Ishikawa (cell line): ENCODE results near the gene PNPO.
A peak's percentile ranks its signal among the peaks of the same experiment; 100 is the strongest.

ENCODE experiments used
- CEBPB ChIP-seq: IDR thresholded peaks from 2 replicates; pipeline ENCODE4 v1.6.1; 2012
- CREB1 ChIP-seq: IDR thresholded peaks from 2 replicates; pipeline ENCODE4 v1.6.1; 2012; ENCODE audit warnings: low read depth
- EGR1 ChIP-seq: IDR thresholded peaks from 2 replicates; pipeline ENCODE4 v1.6.1; 2012
- EP300 ChIP-seq: IDR thresholded peaks from 2 replicates; pipeline ENCODE4 v1.6.1; 2012; ENCODE audit warnings: borderline replicate concordance
- FOXM1 ChIP-seq: IDR thresholded peaks from 2 replicates; pipeline ENCODE4 v1.6.1; 2012; ENCODE audit warnings: low read depth, borderline replicate concordance
- MAX ChIP-seq: IDR thresholded peaks from 2 replicates; pipeline ENCODE4 v1.6.1; 2012
- NFIC ChIP-seq: IDR thresholded peaks from 2 replicates; pipeline ENCODE4 v1.6.1; 2012
- RAD21 ChIP-seq: IDR thresholded peaks from 2 replicates; pipeline ENCODE4 v1.6.1; 2012; ENCODE audit warnings: low read depth
- TAF1 ChIP-seq: IDR thresholded peaks from 2 replicates; pipeline ENCODE4 v1.6.1; 2012; ENCODE audit warnings: low read depth, mild to moderate bottlenecking
- TCF12 ChIP-seq: IDR thresholded peaks from 2 replicates; pipeline ENCODE4 v1.6.1; 2012; ENCODE audit warnings: low read depth
- TEAD4 ChIP-seq: IDR thresholded peaks from 2 replicates; pipeline ENCODE4 v1.6.1; 2012
- YY1 ChIP-seq: IDR thresholded peaks from 2 replicates; pipeline ENCODE4 v1.6.1; 2012; ENCODE audit warnings: low read depth
- ZBTB7A ChIP-seq: IDR thresholded peaks from 2 replicates; pipeline ENCODE4 v1.6.1; 2012; ENCODE audit warnings: low read depth
- TF ChIP-seq, protein P1 (sequence below): IDR thresholded peaks from 2 replicates; pipeline ENCODE4 v1.6.1; 2012; ENCODE audit warnings: low read depth, mild to moderate bottlenecking
- TF ChIP-seq, protein P2 (sequence below): IDR thresholded peaks from 2 replicates; pipeline ENCODE4 v1.6.1; 2012

PNPO gene

DNA sequence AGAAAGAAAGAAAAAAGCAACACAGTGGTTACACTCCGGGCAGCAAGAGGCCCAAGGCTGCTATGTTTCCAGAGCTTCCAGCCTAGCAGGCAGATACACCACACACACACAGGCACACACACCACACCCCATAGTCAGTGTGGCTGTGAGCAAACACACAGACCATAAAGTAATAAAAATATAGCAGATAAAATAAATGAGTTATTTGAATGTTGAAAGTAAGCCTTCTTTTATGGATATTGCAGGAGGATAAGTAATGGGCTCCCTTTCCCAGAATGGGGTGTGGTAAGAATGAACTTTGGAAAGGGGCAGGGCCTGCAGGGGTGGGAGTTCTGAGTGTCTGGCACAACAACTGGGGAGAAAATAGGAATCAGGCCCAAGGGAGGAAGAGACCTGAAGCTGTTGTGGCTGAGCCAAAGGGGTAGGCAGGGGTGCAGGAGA, 24.7 kb downstream of the PNPO start:
- no peak for TF ChIP-seq TCF12
- no peak for TF ChIP-seq TAF1
- TF ChIP-seq ZBTB7A: no peak

DNA sequence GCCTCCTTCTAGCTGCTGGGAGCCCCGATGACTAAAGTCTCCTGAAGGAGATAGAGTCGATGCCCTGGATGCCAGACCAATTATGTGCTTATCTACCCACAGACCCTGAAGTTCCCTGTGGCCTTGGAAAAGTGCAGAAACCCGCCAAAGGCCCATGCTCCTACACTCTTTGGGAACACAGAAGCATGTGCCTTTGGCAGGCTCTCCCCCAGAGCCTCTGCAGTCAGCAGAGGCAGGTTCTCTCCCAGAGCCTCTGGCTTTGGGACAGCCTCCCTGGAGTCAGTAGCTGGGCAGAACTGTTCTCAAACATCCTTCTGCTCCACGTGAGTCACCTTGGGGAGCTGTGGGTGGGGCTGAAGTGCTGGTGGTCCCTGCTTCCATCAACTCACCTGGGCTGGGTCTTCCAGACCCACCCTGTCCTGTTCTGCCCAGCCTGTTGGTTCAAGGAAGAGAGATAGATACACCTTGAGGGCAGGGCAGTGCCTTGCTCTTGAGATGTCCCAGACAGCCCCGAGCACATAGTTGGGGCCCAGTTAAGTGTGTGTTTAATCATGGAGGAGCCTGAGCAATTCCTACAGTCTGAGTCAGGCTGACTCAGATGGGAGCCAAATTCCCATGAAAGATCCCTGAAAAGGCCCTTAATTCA, 26.4 kb downstream of the PNPO start:
- TF ChIP-seq MAX: no peak

- TF ChIP-seq, protein P1, sequence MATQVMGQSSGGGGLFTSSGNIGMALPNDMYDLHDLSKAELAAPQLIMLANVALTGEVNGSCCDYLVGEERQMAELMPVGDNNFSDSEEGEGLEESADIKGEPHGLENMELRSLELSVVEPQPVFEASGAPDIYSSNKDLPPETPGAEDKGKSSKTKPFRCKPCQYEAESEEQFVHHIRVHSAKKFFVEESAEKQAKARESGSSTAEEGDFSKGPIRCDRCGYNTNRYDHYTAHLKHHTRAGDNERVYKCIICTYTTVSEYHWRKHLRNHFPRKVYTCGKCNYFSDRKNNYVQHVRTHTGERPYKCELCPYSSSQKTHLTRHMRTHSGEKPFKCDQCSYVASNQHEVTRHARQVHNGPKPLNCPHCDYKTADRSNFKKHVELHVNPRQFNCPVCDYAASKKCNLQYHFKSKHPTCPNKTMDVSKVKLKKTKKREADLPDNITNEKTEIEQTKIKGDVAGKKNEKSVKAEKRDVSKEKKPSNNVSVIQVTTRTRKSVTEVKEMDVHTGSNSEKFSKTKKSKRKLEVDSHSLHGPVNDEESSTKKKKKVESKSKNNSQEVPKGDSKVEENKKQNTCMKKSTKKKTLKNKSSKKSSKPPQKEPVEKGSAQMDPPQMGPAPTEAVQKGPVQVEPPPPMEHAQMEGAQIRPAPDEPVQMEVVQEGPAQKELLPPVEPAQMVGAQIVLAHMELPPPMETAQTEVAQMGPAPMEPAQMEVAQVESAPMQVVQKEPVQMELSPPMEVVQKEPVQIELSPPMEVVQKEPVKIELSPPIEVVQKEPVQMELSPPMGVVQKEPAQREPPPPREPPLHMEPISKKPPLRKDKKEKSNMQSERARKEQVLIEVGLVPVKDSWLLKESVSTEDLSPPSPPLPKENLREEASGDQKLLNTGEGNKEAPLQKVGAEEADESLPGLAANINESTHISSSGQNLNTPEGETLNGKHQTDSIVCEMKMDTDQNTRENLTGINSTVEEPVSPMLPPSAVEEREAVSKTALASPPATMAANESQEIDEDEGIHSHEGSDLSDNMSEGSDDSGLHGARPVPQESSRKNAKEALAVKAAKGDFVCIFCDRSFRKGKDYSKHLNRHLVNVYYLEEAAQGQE: no peak
- TF ChIP-seq NFIC (no peak), YY1 (no peak), MAX (no peak), EGR1 (no peak), ZBTB7A (no peak), TCF12 (no peak), TAF1 (no peak), FOXM1 (no peak), RAD21 (no peak), TEAD4 (no peak)
- TF ChIP-seq, protein P2, sequence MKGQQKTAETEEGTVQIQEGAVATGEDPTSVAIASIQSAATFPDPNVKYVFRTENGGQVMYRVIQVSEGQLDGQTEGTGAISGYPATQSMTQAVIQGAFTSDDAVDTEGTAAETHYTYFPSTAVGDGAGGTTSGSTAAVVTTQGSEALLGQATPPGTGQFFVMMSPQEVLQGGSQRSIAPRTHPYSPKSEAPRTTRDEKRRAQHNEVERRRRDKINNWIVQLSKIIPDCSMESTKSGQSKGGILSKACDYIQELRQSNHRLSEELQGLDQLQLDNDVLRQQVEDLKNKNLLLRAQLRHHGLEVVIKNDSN: no peak
Measured at GRCh38 chr17:47968836-47969235, 27.5 kb downstream of the PNPO start.

- no peak for TF ChIP-seq TCF12
- no peak for TF ChIP-seq EP300
- no peak for TF ChIP-seq CREB1
- no peak for TF ChIP-seq MAX
- no peak for TF ChIP-seq CEBPB
- TF ChIP-seq YY1: no peak
- TF ChIP-seq FOXM1: no peak
- TF ChIP-seq TEAD4: no peak
- TF ChIP-seq ZBTB7A: no peak
- no peak for TF ChIP-seq EGR1
Measured at GRCh38 chr17:47969930-47970724, 28.8 kb downstream of the PNPO start.

DNA sequence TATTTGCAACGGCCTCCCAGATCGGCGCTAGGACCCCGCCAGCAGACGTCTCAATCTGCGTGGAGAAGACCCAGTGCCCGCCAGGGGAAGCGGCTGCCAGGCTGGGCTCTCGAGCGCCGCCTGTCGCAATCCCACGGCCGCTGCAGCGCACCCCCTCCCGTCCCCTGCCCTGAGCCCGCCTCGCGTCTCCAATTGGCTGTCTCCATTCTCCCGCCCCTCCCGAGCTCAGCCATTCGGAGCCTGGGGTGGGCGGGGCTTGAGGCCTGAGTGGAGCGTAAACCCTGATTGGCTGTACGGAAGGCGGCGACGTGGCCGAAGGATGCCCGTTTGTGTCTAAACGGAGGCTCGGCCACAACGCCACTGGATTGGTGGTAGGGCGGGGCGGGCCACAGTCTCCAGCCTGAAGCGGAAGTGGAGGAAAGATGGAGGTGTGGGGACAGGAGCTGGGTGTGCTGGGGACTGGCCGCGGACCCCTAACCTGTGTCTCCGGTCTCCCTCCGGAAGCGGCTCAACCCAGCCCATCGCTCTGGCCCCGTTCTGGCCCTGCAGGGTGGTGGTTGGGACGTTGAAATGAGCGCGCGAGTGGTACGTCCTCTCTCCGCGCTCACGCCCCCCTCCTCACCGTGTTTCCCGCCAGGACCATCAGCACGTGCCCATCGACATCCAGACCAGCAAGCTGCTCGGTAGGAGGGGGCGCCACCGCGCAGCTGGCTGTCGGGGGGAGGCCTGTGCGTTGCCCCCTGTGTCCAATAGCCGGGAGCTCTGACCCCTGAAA, 29.5 kb downstream of the PNPO start, which contains the start of gene CDK5RAP3:
Gene CDK5RAP3, plus strand, starts transcription at position 389 of the 775 bp plus-strand sequence. Its CDS starts 34 bp downstream, at position 423.
- peak; percentile 59 for TF ChIP-seq CREB1
- TF ChIP-seq TAF1: peak; percentile 64
- TF ChIP-seq TCF12: no peak
- peak; percentile 100 for TF ChIP-seq MAX
- TF ChIP-seq, protein P2: peak; percentile 71
- TF ChIP-seq YY1: peak; percentile 73
- peak; percentile 78 for TF ChIP-seq RAD21
- 0 out of 2 replicates have a peak, but pooled peaks have one; percentile 34 for TF ChIP-seq TEAD4
- 0 out of 2 replicates have a peak, but pooled peaks have one; percentile 55 for TF ChIP-seq ZBTB7A
- no peak for TF ChIP-seq EGR1
- no peak for TF ChIP-seq EP300
- TF ChIP-seq FOXM1: no peak
- TF ChIP-seq NFIC: peak; percentile 29; the same call in 1 of the 2 replicates
- TF ChIP-seq CEBPB: no peak
- TF ChIP-seq, protein P1: no peak
